Esophagus muscularis mucosa (tissue), 4 donors: ENCODE measurements around the gene RBBP4. TPM values are rescaled to one million over a fixed set of nuclear protein-coding genes. Genes with fewer than 3 reads are reported as not detected.
"Not testable (repeated sequence)": the region's sequence is repeated elsewhere in the genome, so short reads cannot be mapped to it uniquely, and the experiment has no call there.

Source experiments
- DNase-seq: peaks from one replicate; pipeline ENCODE4 v3.0.0-alpha.2; 2017; ENCODE audit errors: extremely low spot score
- H3K27ac ChIP-seq, 4 donors: fragments of 200-600 bp; sonication (generic); replicated peaks in 1 of 4; 1 replicate in 3 of 4; 2 replicates in 1 of 4; pipeline ENCODE4 v1.5.1; 2016 to 2019; ENCODE audit warnings: mild to moderate bottlenecking in 1 of 4
- H3K27me3 ChIP-seq, 4 donors: fragments of 200-600 bp; sonication (generic); one replicate each; pipeline versions ENCODE4 v1.5.1 to v1.6.0; 2016 to 2019
- H3K36me3 ChIP-seq, 4 donors: fragments of 200-600 bp; sonication (generic); one replicate each; pipeline ENCODE4 v1.5.1; 2016 to 2019
- H3K4me1 ChIP-seq, 4 donors: fragments of 200-600 bp; sonication (generic); one replicate each; pipeline ENCODE4 v1.5.1; 2016 to 2019
- H3K4me3 ChIP-seq, 4 donors: fragments of 200-600 bp; sonication (generic); 1 replicate in 2 of 4; 2 replicates in 2 of 4; pipeline ENCODE4 v1.5.1; 2016 to 2019; ENCODE audit warnings: mild to moderate bottlenecking in 4 of 4, moderate library complexity in 1 of 4
- H3K9me3 ChIP-seq, 4 donors: fragments of 200-600 bp; sonication (generic); 1 replicate in 3 of 4; 2 replicates in 1 of 4; pipeline ENCODE4 v1.5.1; 2016 to 2019
- EP300 ChIP-seq: sonication (generic); formaldehyde crosslinking; IDR thresholded peaks from one replicate; pipeline ENCODE4 v1.6.1; 2017; ENCODE audit warnings: antibody characterized with exemption
- POLR2A ChIP-seq: fragments of 450-650 bp; IDR thresholded peaks from one replicate; pipeline ENCODE4 v1.6.1; 2017; ENCODE audit warnings: antibody characterized with exemption, moderate library complexity, mild to moderate bottlenecking, low read depth
- POLR2AphosphoS5 ChIP-seq, 2 donors: sonication (generic); formaldehyde crosslinking; IDR thresholded peaks; one replicate each; pipeline ENCODE4 v1.6.1; 2017; ENCODE audit warnings: antibody characterized with exemption in 2 of 2
- WGBS: methylation state at CpG from one replicate; pipeline ENCODE4 v1.1.5; 2018; 5-methylcytosine and 5-hydroxymethylcytosine counted together
- intact Hi-C: fragments of 100-400 bp; cut with DNase I; formaldehyde crosslinking; loops from one replicate; pipeline ENCODE4 v1.15.1; 2023
- total RNA-seq, 4 donors: library from RNA; depleted of rRNA; stranded (reverse); fragments of >200 nt; gene quantifications; one replicate each; pipeline versions ENCODE4 v1.1.0 to v1.2.1, GENCODE V29; 2016
- TF ChIP-seq, protein P1 (sequence below), 3 experiments: fragments of 200-600 bp in 2 of 3; fragments of 450-650 bp in 1 of 3; sonication (generic) in 2 of 3; IDR thresholded peaks; one replicate each; pipeline ENCODE4 v1.5.1; 2017 to 2019; ENCODE audit warnings: antibody characterized with exemption in 3 of 3, mild to moderate bottlenecking in 2 of 3, moderate library complexity in 1 of 3

Gene RBBP4
- total RNA-seq, 4 donors from 2014 or later, result 83.0 to 98.8 (median 92.2) TPM

DNA sequence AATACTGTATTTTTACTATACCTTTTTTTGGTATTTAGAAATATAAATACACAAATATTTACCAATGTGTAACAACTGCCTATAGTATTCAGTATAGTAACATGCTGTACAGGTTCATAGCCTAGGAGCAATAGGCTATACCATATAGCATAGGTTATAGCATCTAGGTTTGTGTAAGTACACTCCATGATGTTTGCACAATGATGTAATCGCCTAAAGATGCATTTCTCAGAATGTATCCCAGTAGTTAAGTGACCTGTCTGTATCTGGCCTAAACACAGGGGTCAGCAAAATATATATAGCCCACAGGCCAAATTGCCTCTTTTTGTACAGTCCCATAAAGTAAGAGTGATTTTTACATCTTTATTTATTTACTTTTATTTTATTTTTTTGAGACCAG, 24.8 kb upstream of the RBBP4 start:
- Histone ChIP-seq H3K9me3 (no peaks in the 10 kb centered on the region), H3K36me3 (peaks cover 7 to 66% (median 48%) of the 10 kb centered on the region in 4 donors)
- WGBS, result 100% methylated on average over 1 of the region's 1 CpG

GRCh38 chr1:32627596-32628162, 23.3 kb upstream of the RBBP4 start:
- intact Hi-C loops, result no loop called here
- H3K4me3 ChIP-seq, result no peak overlapping the region
- H3K36me3 ChIP-seq, result peaks cover 10 to 72% (median 54%) of the 10 kb centered on the region in 4 donors
- TF ChIP-seq, protein P1, sequence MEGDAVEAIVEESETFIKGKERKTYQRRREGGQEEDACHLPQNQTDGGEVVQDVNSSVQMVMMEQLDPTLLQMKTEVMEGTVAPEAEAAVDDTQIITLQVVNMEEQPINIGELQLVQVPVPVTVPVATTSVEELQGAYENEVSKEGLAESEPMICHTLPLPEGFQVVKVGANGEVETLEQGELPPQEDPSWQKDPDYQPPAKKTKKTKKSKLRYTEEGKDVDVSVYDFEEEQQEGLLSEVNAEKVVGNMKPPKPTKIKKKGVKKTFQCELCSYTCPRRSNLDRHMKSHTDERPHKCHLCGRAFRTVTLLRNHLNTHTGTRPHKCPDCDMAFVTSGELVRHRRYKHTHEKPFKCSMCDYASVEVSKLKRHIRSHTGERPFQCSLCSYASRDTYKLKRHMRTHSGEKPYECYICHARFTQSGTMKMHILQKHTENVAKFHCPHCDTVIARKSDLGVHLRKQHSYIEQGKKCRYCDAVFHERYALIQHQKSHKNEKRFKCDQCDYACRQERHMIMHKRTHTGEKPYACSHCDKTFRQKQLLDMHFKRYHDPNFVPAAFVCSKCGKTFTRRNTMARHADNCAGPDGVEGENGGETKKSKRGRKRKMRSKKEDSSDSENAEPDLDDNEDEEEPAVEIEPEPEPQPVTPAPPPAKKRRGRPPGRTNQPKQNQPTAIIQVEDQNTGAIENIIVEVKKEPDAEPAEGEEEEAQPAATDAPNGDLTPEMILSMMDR (IDR thresholded peaks at IDR 0.05), result no peak
- TF ChIP-seq POLR2AphosphoS5 (IDR thresholded peaks at IDR 0.05) (no peak), EP300 (no peak), POLR2A (no peak)
- H3K27me3 ChIP-seq, result no peaks in the 10 kb centered on the region
- 78% methylated on average over 11 of the region's 11 CpGs for WGBS
- no peak for DNase-seq
- no peaks in the 10 kb centered on the region for H3K9me3 ChIP-seq
- no peak overlapping the region for H3K27ac ChIP-seq
- H3K4me1 ChIP-seq, result no peaks in the 10 kb centered on the region

More for the DNA sequence above, 24.8 kb upstream of the RBBP4 start:
- no peak overlapping the region for H3K4me3 ChIP-seq
- TF ChIP-seq POLR2AphosphoS5 (IDR thresholded peaks at IDR 0.05) (no peak), EP300 (no peak), POLR2A (no peak)
- TF ChIP-seq, protein P1 (IDR thresholded peaks at IDR 0.05), result no peak
- DNase-seq, result no peak
- H3K27me3 ChIP-seq, result no peaks in the 10 kb centered on the region
- H3K4me1 ChIP-seq, result no peaks in the 10 kb centered on the region
- intact Hi-C loops, result no loop called here
- no peak overlapping the region for H3K27ac ChIP-seq

- DNase-seq, H3K9me3 ChIP-seq, H3K4me1 ChIP-seq, H3K27ac ChIP-seq, H3K27me3 ChIP-seq, intact Hi-C loops, H3K4me3 ChIP-seq: not testable (repeated sequence)
- WGBS, result 86% methylated on average over 4 of the region's 4 CpGs
- H3K36me3 ChIP-seq, result peaks cover 21 to 88% (median 62%) of the 10 kb centered on the region in 4 donors
Measured at GRCh38 chr1:32630173-32630572, 20.8 kb upstream of the RBBP4 start.

GRCh38 chr1:32632829-32633228, 18.2 kb upstream of the RBBP4 start:
- H3K36me3 ChIP-seq, result peaks cover 14 to 68% (median 51%) of the 10 kb centered on the region in 4 donors
- H3K27me3 ChIP-seq, result no peaks in the 10 kb centered on the region
- WGBS, result 93% methylated on average over 2 of the region's 2 CpGs
- H3K4me3 ChIP-seq, result no peak overlapping the region
- intact Hi-C loops, result no loop called here
- no peak for DNase-seq
- H3K27ac ChIP-seq, result no peak overlapping the region
- H3K9me3 ChIP-seq, result no peaks in the 10 kb centered on the region
- no peaks in the 10 kb centered on the region for H3K4me1 ChIP-seq
- TF ChIP-seq, protein P1 (IDR thresholded peaks at IDR 0.05), result no peak
- TF ChIP-seq POLR2AphosphoS5 (IDR thresholded peaks at IDR 0.05) (no peak), POLR2A (no peak), EP300 (no peak)

- peaks cover 14 to 53% (median 32%) of the 10 kb centered on the region in 4 donors for H3K36me3 ChIP-seq
- no peak overlapping the region for H3K27ac ChIP-seq
- WGBS, result 98% methylated on average over 8 of the region's 8 CpGs
- intact Hi-C loops, result no loop called here
- no peaks in the 10 kb centered on the region for H3K9me3 ChIP-seq
- no peak overlapping the region for H3K4me3 ChIP-seq
- TF ChIP-seq, protein P1 (IDR thresholded peaks at IDR 0.05), result no peak
- TF ChIP-seq POLR2A, result no peak
- TF ChIP-seq POLR2AphosphoS5 (IDR thresholded peaks at IDR 0.05), result no peak
- no peak for TF ChIP-seq EP300
- no peaks in the 10 kb centered on the region for H3K4me1 ChIP-seq
- no peak for DNase-seq
- H3K27me3 ChIP-seq, result no peaks in the 10 kb centered on the region
Measured at GRCh38 chr1:32635508-32636277, 15.3 kb upstream of the RBBP4 start.
